Upper lobe of left lung (tissue), 6 donors: ENCODE results near the gene SLC6A1. TPM values are rescaled to one million over a fixed set of nuclear protein-coding genes. Genes with fewer than 3 reads are reported as not detected.

Experiments
- ATAC-seq, 2 donors: fragments of 200-7000 bp; cut with Tn5 transposase; one replicate each; pipeline ENCODE4 v1.9.1; 2022; ENCODE audit warnings: mild to moderate bottlenecking in 2 of 2, moderate library complexity in 2 of 2; ENCODE audit not compliant: low FRiP score in 2 of 2
- DNase-seq, 2 donors: peaks; one replicate each; pipeline ENCODE4 v3.0.0-alpha.2; 2019 to 2020
- H3K27ac ChIP-seq, 4 donors: fragments of 200-600 bp; sonication (generic); one replicate each; pipeline ENCODE4 v1.5.1; 2016 to 2019
- H3K27me3 ChIP-seq, 4 donors: fragments of 200-600 bp; sonication (generic); one replicate each; pipeline ENCODE4 v1.5.1; 2017 to 2019
- H3K36me3 ChIP-seq, 4 donors: fragments of 200-600 bp; sonication (generic); one replicate each; pipeline ENCODE4 v1.5.1; 2016 to 2019
- H3K4me1 ChIP-seq, 4 donors: fragments of 200-600 bp; sonication (generic); one replicate each; pipeline ENCODE4 v1.5.1; 2018 to 2019
- H3K4me3 ChIP-seq, 4 donors: fragments of 200-600 bp; sonication (generic); one replicate each; pipeline ENCODE4 v1.5.1; 2017 to 2019; ENCODE audit warnings: mild to moderate bottlenecking in 2 of 4, moderate library complexity in 1 of 4
- H3K9me3 ChIP-seq, 4 donors: fragments of 200-600 bp; sonication (generic); one replicate each; pipeline ENCODE4 v1.5.1; 2018 to 2019
- CTCF ChIP-seq, 6 experiments: fragments of 450-650 bp in 4 of 6; fragments of 200-600 bp in 2 of 6; sonication (generic) in 2 of 6; IDR thresholded peaks; one replicate each; pipeline ENCODE4 v1.5.1; 2016 to 2019; ENCODE audit warnings: antibody characterized with exemption in 6 of 6
- EP300 ChIP-seq, 4 donors: sonication (generic); formaldehyde crosslinking; IDR thresholded peaks; one replicate each; pipeline ENCODE4 v1.5.1; 2017; ENCODE audit warnings: antibody characterized with exemption in 4 of 4, control low read depth in 2 of 4
- POLR2A ChIP-seq, 4 donors: fragments of 450-650 bp; IDR thresholded peaks; one replicate each; pipeline ENCODE4 v1.5.1; 2016 to 2017; ENCODE audit warnings: antibody characterized with exemption in 4 of 4, mild to moderate bottlenecking in 2 of 4
- POLR2AphosphoS5 ChIP-seq, 2 donors: sonication (generic); formaldehyde crosslinking; IDR thresholded peaks; one replicate each; pipeline ENCODE4 v1.5.1; 2017; ENCODE audit warnings: antibody characterized with exemption in 2 of 2
- WGBS, 2 donors: methylation state at CpG; one replicate each; pipeline ENCODE4 v1.1.5; 2017 to 2018; 5-methylcytosine and 5-hydroxymethylcytosine counted together
- total RNA-seq, 6 donors: library from RNA; depleted of rRNA in 4 of 6; stranded (reverse); fragments of >200 nt in 4 of 6; gene quantifications; one replicate each; pipeline versions ENCODE4 v1.1.0 to v1.2.1, GENCODE V29; 2016 to 2021
- donor health status: DM: no; HTN: no; CAD: no; lungs with moderate emphysema.
- donor health status: DM: no; HTN: yes; CAD: no; lungs with severe emphysema.

Gene SLC6A1
- total RNA-seq, 6 donors from 2014 or later, result 0.46 to 11.5 (median 0.88) TPM

- no peaks in the 10 kb centered on the region for H3K36me3 ChIP-seq
- H3K27ac ChIP-seq, result no peak overlapping the region
- H3K4me3 ChIP-seq, result no peak overlapping the region
- ATAC-seq (peak in 1 of 2 donors; percentile 28), DNase-seq (no peak)
- 79 to 86% methylated on average over 7 to 10 of the region's 10 CpGs for whole genome bisulfite sequencing, 2 donors
- no peaks in the 10 kb centered on the region for H3K27me3 ChIP-seq
- H3K4me1 ChIP-seq, result no peaks in the 10 kb centered on the region
- TF ChIP-seq POLR2AphosphoS5 (IDR thresholded peaks at IDR 0.05), result no peak
- TF ChIP-seq CTCF (IDR thresholded peaks at IDR 0.05), result no peak
- no peak for TF ChIP-seq EP300 (IDR thresholded peaks at IDR 0.05)
- no peak for TF ChIP-seq POLR2A (IDR thresholded peaks at IDR 0.05)
- H3K9me3 ChIP-seq, result no peaks in the 10 kb centered on the region
Observed at GRCh38 chr3:11085093-11085840, 92.7 kb downstream of the SLC6A1 start.

GRCh38 chr3:11086856-11087255, 94.3 kb downstream of the SLC6A1 start:
- 85 to 87% methylated on average over 4 to 5 of the region's 5 CpGs for WGBS, 2 donors
- TF ChIP-seq POLR2AphosphoS5 (IDR thresholded peaks at IDR 0.05) (no peak), EP300 (IDR thresholded peaks at IDR 0.05) (no peak), POLR2A (IDR thresholded peaks at IDR 0.05) (no peak), CTCF (IDR thresholded peaks at IDR 0.05) (no peak)
- Histone ChIP-seq H3K4me1 (peaks cover 0 to 5% (median 2%) of the 10 kb centered on the region in 4 donors), H3K4me3 (no peak overlapping the region), H3K27ac (no peak overlapping the region), H3K36me3 (no peaks in the 10 kb centered on the region), H3K9me3 (no peaks in the 10 kb centered on the region), H3K27me3 (no peaks in the 10 kb centered on the region)
- ATAC-seq (no peak), DNase-seq (no peak)

GRCh38 chr3:11088066-11088465, 95.5 kb downstream of the SLC6A1 start:
- no peak overlapping the region for H3K27ac ChIP-seq
- H3K4me3 ChIP-seq, result no peak overlapping the region
- no peaks in the 10 kb centered on the region for H3K27me3 ChIP-seq
- TF ChIP-seq CTCF (IDR thresholded peaks at IDR 0.05) (no peak), POLR2A (IDR thresholded peaks at IDR 0.05) (no peak), POLR2AphosphoS5 (IDR thresholded peaks at IDR 0.05) (no peak), EP300 (IDR thresholded peaks at IDR 0.05) (no peak)
- no peaks in the 10 kb centered on the region for H3K9me3 ChIP-seq
- H3K36me3 ChIP-seq, result no peaks in the 10 kb centered on the region
- 85 to 86% methylated on average over 4 of the region's 4 CpGs for WGBS, 2 donors
- H3K4me1 ChIP-seq, result peaks cover 0 to 5% (median 2%) of the 10 kb centered on the region in 4 donors
- ATAC-seq, result no peak
- no peak for DNase-seq

- Histone ChIP-seq H3K27ac (no peak overlapping the region), H3K9me3 (no peaks in the 10 kb centered on the region), H3K4me1 (peaks cover 0 to 5% (median 2%) of the 10 kb centered on the region in 4 donors), H3K4me3 (no peak overlapping the region), H3K36me3 (no peaks in the 10 kb centered on the region), H3K27me3 (no peaks in the 10 kb centered on the region)
- WGBS, 2 donors, result 86 to 88% methylated on average over 4 of the region's 4 CpGs
- DNase-seq, result no peak
- TF ChIP-seq POLR2AphosphoS5 (IDR thresholded peaks at IDR 0.05) (no peak), EP300 (IDR thresholded peaks at IDR 0.05) (no peak), CTCF (IDR thresholded peaks at IDR 0.05) (no peak), POLR2A (IDR thresholded peaks at IDR 0.05) (no peak)
- no peak for ATAC-seq
Observed at GRCh38 chr3:11088831-11089230, 96.3 kb downstream of the SLC6A1 start.

Other genes with a start within 250 kb of the SLC6A1 start
- gene SLC6A11, start 176.5 kb upstream of the SLC6A1 start, total RNA-seq, result under 1 TPM in 1 of 6 donors, not detected in 5; 0.07 TPM
- gene HRH1, start 161.7 kb downstream of the SLC6A1 start, total RNA-seq, result 10 to 100 TPM in 1 of 6 donors, 1 to 10 TPM in 5; 2.9 to 13.4 (median 3.7) TPM